Stimulated activated CD8-positive, alpha-beta memory T cell treated with anti-CD3 and anti-CD28 coated beads, Interleukin-12 subunit alpha, Interleukin-12 subunit beta, amount 100 ng/mL, for 24 hours (primary cell): ENCODE measurements around the gene PXDC1.
"Not testable (repeated sequence)": the region's sequence is repeated elsewhere in the genome, so short reads cannot be mapped to it uniquely, and the experiment has no call there.

Experiments used
- DNase-seq: peaks from one replicate; pipeline ENCODE4 v3.0.0-alpha.2; 2020; ENCODE audit errors: extremely low read depth

PXDC1 gene

GRCh38 chr6:3782876-3783832 lies 31.6 kb upstream of the PXDC1 start:
- no peak for DNase-seq

- DNase-seq = no peak
Observed at GRCh38 chr6:3781504-3781903, 30.0 kb upstream of the PXDC1 start.

- no peak for DNase-seq
Observed at GRCh38 chr6:3779574-3779849, 28.0 kb upstream of the PXDC1 start.

GRCh38 chr6:3778701-3779573 lies 27.4 kb upstream of the PXDC1 start:
- no peak for DNase-seq

- no peak for DNase-seq
Observed at GRCh38 chr6:3777730-3778461, 26.4 kb upstream of the PXDC1 start.

GRCh38 chr6:3776881-3777507 lies 25.5 kb upstream of the PXDC1 start:
- DNase-seq = no peak

GRCh38 chr6:3775847-3776246 lies 24.3 kb upstream of the PXDC1 start:
- DNase-seq = no peak

- DNase-seq = no peak
Observed at GRCh38 chr6:3775386-3775785, 23.9 kb upstream of the PXDC1 start.

GRCh38 chr6:3773678-3774298 lies 22.3 kb upstream of the PXDC1 start:
- DNase-seq = no peak

GRCh38 chr6:3772127-3772999 lies 20.9 kb upstream of the PXDC1 start:
- not testable (repeated sequence) for DNase-seq

- DNase-seq = no peak
Observed at GRCh38 chr6:3771407-3772011, 20.0 kb upstream of the PXDC1 start.

GRCh38 chr6:3770023-3770720 lies 18.7 kb upstream of the PXDC1 start:
- no peak for DNase-seq

- DNase-seq = no peak
Observed at GRCh38 chr6:3769610-3770009, 18.1 kb upstream of the PXDC1 start.

GRCh38 chr6:3768502-3768901 lies 17.0 kb upstream of the PXDC1 start:
- no peak for DNase-seq

GRCh38 chr6:3767483-3767882 lies 16.0 kb upstream of the PXDC1 start:
- DNase-seq = not testable (repeated sequence)

GRCh38 chr6:3766214-3766613 lies 14.7 kb upstream of the PXDC1 start:
- DNase-seq = no peak

- no peak for DNase-seq
Observed at GRCh38 chr6:3765415-3765814, 13.9 kb upstream of the PXDC1 start.

- no peak for DNase-seq
Observed at GRCh38 chr6:3764516-3765335, 13.2 kb upstream of the PXDC1 start.
